SH-SY5Y (cell line): Measurements from ENCODE around the gene KLHL29.

ENCODE experiments used
- GATA2 ChIP-seq: IDR thresholded peaks from 2 replicates; pipeline ENCODE4 v1.6.1; 2011; ENCODE audit warnings: mild to moderate bottlenecking, low read depth, low read length
- GATA3 ChIP-seq: IDR thresholded peaks from 2 replicates; pipeline ENCODE4 v1.6.1; 2011; ENCODE audit warnings: low read depth, mild to moderate bottlenecking, low read length, moderate library complexity

DNA sequence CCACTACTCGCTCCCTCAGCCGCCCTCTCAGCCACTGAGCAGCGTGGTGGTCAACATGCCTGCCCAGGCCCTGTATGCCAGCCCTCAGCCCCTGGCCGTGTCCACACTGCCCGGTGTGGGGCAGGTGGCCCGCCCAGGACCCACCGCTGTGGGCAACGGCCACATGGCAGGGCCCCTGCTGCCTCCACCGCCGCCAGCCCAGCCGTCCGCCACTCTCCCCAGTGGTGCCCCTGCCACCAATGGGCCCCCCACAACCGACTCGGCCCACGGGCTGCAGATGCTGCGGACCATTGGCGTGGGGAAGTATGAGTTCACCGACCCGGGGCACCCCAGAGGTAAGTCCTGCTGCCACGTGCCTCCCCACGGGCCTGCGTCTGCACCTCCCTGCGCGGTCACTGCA is 257.5 kb downstream of the KLHL29 start:
- no peak for TF ChIP-seq GATA2
- no peak for TF ChIP-seq GATA3
